CD8-positive, alpha-beta memory T cell (primary cell): ENCODE measurements around the gene ZNF544. TPM values are rescaled to one million over a fixed set of nuclear protein-coding genes. Genes with fewer than 3 reads are reported as not detected.

Experiments used
- CTCF ChIA-PET: fragments of 350-600 bp; sonication (Branson Sonifier 250); formaldehyde crosslinking; loops from one replicate; lab custom pipeline; 2021; ENCODE audit warnings: antibody characterized with exemption; lab: Charles Lee
- POLR2A ChIA-PET: fragments of 350-600 bp; sonication (Branson Sonifier 250); formaldehyde crosslinking; loops from one replicate; lab custom pipeline; 2021; ENCODE audit warnings: antibody characterized with exemption; lab: Charles Lee
- DNase-seq, 5 donors: peaks; one replicate each; pipeline versions ENCODE4 v3.0.0 to v3.0.0-alpha.2; 2020 to 2022; ENCODE audit warnings: mixed read lengths in 1 of 5
- H3K27ac ChIP-seq: one replicate; pipeline ENCODE4 v1.7.0; 2013; ENCODE audit warnings: low read depth, mild to moderate bottlenecking, low read length, moderate library complexity
- H3K27me3 ChIP-seq: 2 replicates; pipeline ENCODE4 v1.7.0; 2013; ENCODE audit warnings: low read length, mild to moderate bottlenecking; ENCODE audit not compliant: insufficient read depth, poor library complexity, severe bottlenecking
- H3K36me3 ChIP-seq: 2 replicates; pipeline ENCODE4 v1.7.0; 2013; ENCODE audit warnings: mild to moderate bottlenecking, low read length, moderate library complexity; ENCODE audit not compliant: insufficient read depth
- H3K4me1 ChIP-seq: 2 replicates; pipeline ENCODE4 v1.7.0; 2013; ENCODE audit warnings: mild to moderate bottlenecking, low read length, moderate library complexity; ENCODE audit not compliant: insufficient read depth
- H3K4me3 ChIP-seq: 2 replicates; pipeline ENCODE4 v1.7.0; 2013; ENCODE audit warnings: mild to moderate bottlenecking, low read length
- H3K9me3 ChIP-seq: 2 replicates; pipeline ENCODE4 v1.7.0; 2013; ENCODE audit warnings: mild to moderate bottlenecking, low read length
- H3K27ac Mint-ChIP-seq, 8 donors: one replicate each; pipeline ENCODE4 v1.8.0; 2020 to 2021; ENCODE audit warnings: mixed read lengths in 8 of 8, mild to moderate bottlenecking in 6 of 8, inconsistent platforms in 3 of 8, moderate library complexity in 3 of 8
- H3K27me3 Mint-ChIP-seq, 2 donors: one replicate each; pipeline ENCODE4 v1.8.0; 2020 to 2021; ENCODE audit warnings: mixed read lengths in 2 of 2, mild to moderate bottlenecking in 1 of 2, moderate library complexity in 1 of 2
- H3K36me3 Mint-ChIP-seq, 3 donors: one replicate each; pipeline ENCODE4 v1.8.0; 2020 to 2021; ENCODE audit warnings: mixed read lengths in 3 of 3, inconsistent platforms in 1 of 3, mild to moderate bottlenecking in 1 of 3
- H3K4me1 Mint-ChIP-seq, 3 donors: one replicate each; pipeline ENCODE4 v1.8.0; 2020 to 2021; ENCODE audit warnings: mixed read lengths in 3 of 3, inconsistent platforms in 1 of 3, mild to moderate bottlenecking in 1 of 3
- H3K4me3 Mint-ChIP-seq, 7 donors: one replicate each; pipeline ENCODE4 v1.8.0; 2020 to 2021; ENCODE audit warnings: mixed read lengths in 7 of 7, mild to moderate bottlenecking in 6 of 7, moderate library complexity in 4 of 7, inconsistent platforms in 2 of 7
- H3K9me3 Mint-ChIP-seq, 5 donors: one replicate each; pipeline ENCODE4 v1.8.0; 2020 to 2022; ENCODE audit warnings: mixed read lengths in 5 of 5, mild to moderate bottlenecking in 3 of 5, moderate library complexity in 2 of 5, inconsistent platforms in 1 of 5
- polyA plus RNA-seq: library from polyadenylated mRNA; unstranded; fragments of 300-500 nt; fragmentation: Illumina TruSeq; gene quantifications from one replicate; pipeline ENCODE4 v1.2.3, GENCODE V29; 2021
- total RNA-seq, 2 experiments: library from RNA; stranded (reverse); gene quantifications; one replicate each; pipeline ENCODE4 v1.2.3, GENCODE V29; 2021

ZNF544 gene
- total and polyA plus RNA-seq, 3 experiments from 2014 or later: 29.2 to 56.8 (median 51.8) TPM

GRCh38 chr19:58203814-58204475, 24.8 kb upstream of the ZNF544 start:
- Histone ChIP-seq H3K36me3 (peaks cover 72% of the 10 kb centered on the region), H3K9me3 (peaks cover 97% of the 10 kb centered on the region), H3K4me1 (no peaks in the 10 kb centered on the region), H3K27ac (no peak overlapping the region), H3K4me3 (no peak overlapping the region), H3K27me3 (no peaks in the 10 kb centered on the region)
- Mint-ChIP-seq H3K27ac (no peak overlapping the region), H3K9me3 (peaks cover 50 to 98% (median 97%) of the 10 kb centered on the region in 5 donors), H3K27me3 (peaks cover 0 to 2% of the 10 kb centered on the region in 2 donors), H3K36me3 (peaks cover 53 to 89% (median 85%) of the 10 kb centered on the region in 3 donors), H3K4me1 (peaks cover 0 to 6% (median 4%) of the 10 kb centered on the region in 3 donors), H3K4me3 (no peak overlapping the region)
- no peak for DNase-seq
- CTCF ChIA-PET: no interaction called here
- POLR2A ChIA-PET: no interaction called here

GRCh38 chr19:58204566-58204965, 24.1 kb upstream of the ZNF544 start:
- Histone ChIP-seq H3K9me3 (peaks cover 97% of the 10 kb centered on the region), H3K4me3 (peak overlapping the region; percentile 44)

GRCh38 chr19:58209577-58209976, 19.1 kb upstream of the ZNF544 start:
- H3K4me3 ChIP-seq: peak overlapping the region; percentile 27
- peaks cover 70 to 100% (median 97%) of the 10 kb centered on the region in 5 donors for H3K9me3 Mint-ChIP-seq
- H3K27ac ChIP-seq: no peak overlapping the region
- H3K27ac Mint-ChIP-seq: no peak overlapping the region
- no peak for DNase-seq
- CTCF ChIA-PET: no interaction called here
- peaks cover 83% of the 10 kb centered on the region for H3K36me3 ChIP-seq
- H3K36me3 Mint-ChIP-seq: peaks cover 71 to 91% (median 90%) of the 10 kb centered on the region in 3 donors
- POLR2A ChIA-PET: no interaction called here
- peaks cover 0 to 3% (median 0%) of the 10 kb centered on the region in 3 donors for H3K4me1 Mint-ChIP-seq
- H3K27me3 ChIP-seq: no peaks in the 10 kb centered on the region
- H3K4me3 Mint-ChIP-seq: no peak overlapping the region
- peaks cover 0 to 2% of the 10 kb centered on the region in 2 donors for H3K27me3 Mint-ChIP-seq
- H3K4me1 ChIP-seq: no peaks in the 10 kb centered on the region
- H3K9me3 ChIP-seq: peaks cover 97% of the 10 kb centered on the region

More at GRCh38 chr19:58204566-58204965, 24.1 kb upstream of the ZNF544 start:
- POLR2A ChIA-PET: no interaction called here
- Histone ChIP-seq H3K27ac (no peak overlapping the region), H3K27me3 (no peaks in the 10 kb centered on the region), H3K36me3 (peaks cover 78% of the 10 kb centered on the region), H3K4me1 (no peaks in the 10 kb centered on the region)
- Mint-ChIP-seq H3K4me1 (peaks cover 0 to 6% (median 4%) of the 10 kb centered on the region in 3 donors), H3K9me3 (peaks cover 54 to 98% (median 97%) of the 10 kb centered on the region in 5 donors), H3K27me3 (peaks cover 0 to 2% of the 10 kb centered on the region in 2 donors), H3K36me3 (peaks cover 59 to 90% (median 85%) of the 10 kb centered on the region in 3 donors), H3K4me3 (peak overlapping the region in 1 of 7 donors; percentile 8), H3K27ac (peak overlapping the region in 1 of 8 donors; percentile 59)
- DNase-seq: no peak
- CTCF ChIA-PET: no interaction called here

- peaks cover 52 to 96% (median 93%) of the 10 kb centered on the region in 5 donors for H3K9me3 Mint-ChIP-seq
These were observed 16.2 kb upstream of the ZNF544 start for GRCh38 chr19:58212336-58213074.

GRCh38 chr19:58213075-58213369, 15.7 kb upstream of the ZNF544 start:
- peaks cover 42 to 57% (median 56%) of the 10 kb centered on the region in 3 donors for H3K36me3 Mint-ChIP-seq
- H3K27ac Mint-ChIP-seq: no peak overlapping the region
- H3K4me3 Mint-ChIP-seq: no peak overlapping the region
- ChIA-PET CTCF (no interaction called here), POLR2A (interaction anchor here (1.5 kb wide), 1 partner anchor 29 kb away, joined by 3 read pairs; no protein-coding TSS in a partner anchor)
- Histone ChIP-seq H3K9me3 (peaks cover 89% of the 10 kb centered on the region), H3K4me1 (no peaks in the 10 kb centered on the region), H3K27ac (no peak overlapping the region), H3K27me3 (no peaks in the 10 kb centered on the region), H3K4me3 (peak overlapping the region; percentile 2), H3K36me3 (peaks cover 49% of the 10 kb centered on the region)
- no peaks in the 10 kb centered on the region for H3K27me3 Mint-ChIP-seq
- DNase-seq: no peak
- H3K9me3 Mint-ChIP-seq: peaks cover 52 to 96% (median 91%) of the 10 kb centered on the region in 5 donors
- H3K4me1 Mint-ChIP-seq: no peaks in the 10 kb centered on the region

More at GRCh38 chr19:58212336-58213074, 16.2 kb upstream of the ZNF544 start:
- POLR2A ChIA-PET: interaction anchor here (0.7 to 1.5 kb wide), 2 partner anchors 9 to 29 kb away, joined by 3 read pairs; no protein-coding TSS in a partner anchor
- Mint-ChIP-seq H3K27ac (no peak overlapping the region), H3K36me3 (peaks cover 47 to 62% (median 62%) of the 10 kb centered on the region in 3 donors), H3K27me3 (no peaks in the 10 kb centered on the region), H3K4me1 (no peaks in the 10 kb centered on the region), H3K4me3 (no peak overlapping the region)
- CTCF ChIA-PET: no interaction called here
- no peak for DNase-seq
- Histone ChIP-seq H3K27ac (no peak overlapping the region), H3K4me1 (no peaks in the 10 kb centered on the region), H3K4me3 (peak overlapping the region; percentile 2), H3K36me3 (peaks cover 54% of the 10 kb centered on the region), H3K9me3 (peaks cover 91% of the 10 kb centered on the region), H3K27me3 (no peaks in the 10 kb centered on the region)

GRCh38 chr19:58217069-58217481, 11.6 kb upstream of the ZNF544 start:
- no peaks in the 10 kb centered on the region for H3K4me1 Mint-ChIP-seq
- Histone ChIP-seq H3K27ac (no peak overlapping the region), H3K4me1 (no peaks in the 10 kb centered on the region), H3K36me3 (peaks cover 9% of the 10 kb centered on the region), H3K27me3 (no peaks in the 10 kb centered on the region), H3K9me3 (peaks cover 52% of the 10 kb centered on the region), H3K4me3 (no peak overlapping the region)
- no peak for DNase-seq
- peaks cover 10 to 18% (median 17%) of the 10 kb centered on the region in 3 donors for H3K36me3 Mint-ChIP-seq
- no peak overlapping the region for H3K4me3 Mint-ChIP-seq
- ChIA-PET POLR2A (no interaction called here), CTCF (no interaction called here)
- no peaks in the 10 kb centered on the region for H3K27me3 Mint-ChIP-seq
- H3K9me3 Mint-ChIP-seq: peaks cover 36 to 72% (median 60%) of the 10 kb centered on the region in 5 donors
- H3K27ac Mint-ChIP-seq: no peak overlapping the region

GRCh38 chr19:58217607-58218391, 10.9 kb upstream of the ZNF544 start:
- Mint-ChIP-seq H3K4me1 (no peaks in the 10 kb centered on the region), H3K36me3 (peaks cover 3 to 13% (median 12%) of the 10 kb centered on the region in 3 donors), H3K9me3 (peaks cover 33 to 70% (median 56%) of the 10 kb centered on the region in 5 donors), H3K27ac (no peak overlapping the region), H3K27me3 (no peaks in the 10 kb centered on the region), H3K4me3 (no peak overlapping the region)
- no peak overlapping the region for H3K27ac ChIP-seq
- peaks cover 2% of the 10 kb centered on the region for H3K36me3 ChIP-seq
- ChIA-PET POLR2A (no interaction called here), CTCF (no interaction called here)
- DNase-seq: no peak
- no peaks in the 10 kb centered on the region for H3K4me1 ChIP-seq
- H3K9me3 ChIP-seq: peaks cover 45% of the 10 kb centered on the region
- H3K27me3 ChIP-seq: no peaks in the 10 kb centered on the region
- H3K4me3 ChIP-seq: no peak overlapping the region
